Measurements from ENCODE around the gene RPS16.
A peak's percentile ranks its signal among the peaks of the same experiment; 100 is the strongest.

Gene RPS16

GRCh38 chr19:39430675-39431593, 4.8 kb downstream of the RPS16 start:
- no peak overlapping the region for H2AFZ ChIP-seq (ENCODE audit: low read length, unreplicated experiment)
- peaks cover 19% of the 10 kb centered on the region for H3K4me1 ChIP-seq (ENCODE audit: control insufficient read depth, insufficient read depth, low read length, unreplicated experiment)
- H3K27ac ChIP-seq (ENCODE audit: low read depth, low read length), result peak overlapping the region; percentile 19; the same call in 1 of the 2 replicates
- H3K27me3 ChIP-seq (ENCODE audit: insufficient read depth, low read length), result no peaks in the 10 kb centered on the region
- H3K4me3 ChIP-seq (ENCODE audit: low read depth, low read length), result no peak overlapping the region
- peaks cover 25% of the 10 kb centered on the region for H3K79me2 ChIP-seq (ENCODE audit: control insufficient read depth, insufficient read depth, low read length, unreplicated experiment)
- peaks cover 18% of the 10 kb centered on the region; the same call in 1 of the 2 replicates for H3K36me3 ChIP-seq (ENCODE audit: insufficient read depth, low read length)

- peaks cover 9% of the 10 kb centered on the region for H3K4me1 ChIP-seq (ENCODE audit: control insufficient read depth, insufficient read depth, low read length, unreplicated experiment)
- no peak overlapping the region for H2AFZ ChIP-seq (ENCODE audit: low read length, unreplicated experiment)
- peaks cover 7% of the 10 kb centered on the region; the same call in 1 of the 2 replicates for H3K36me3 ChIP-seq (ENCODE audit: insufficient read depth, low read length)
- no peak overlapping the region for H3K4me3 ChIP-seq (ENCODE audit: low read depth, low read length)
- H3K27ac ChIP-seq (ENCODE audit: low read depth, low read length), result peak overlapping the region; percentile 29; the same call in 1 of the 2 replicates
- peaks cover 2% of the 10 kb centered on the region for H3K79me2 ChIP-seq (ENCODE audit: control insufficient read depth, insufficient read depth, low read length, unreplicated experiment)
- H3K27me3 ChIP-seq (ENCODE audit: insufficient read depth, low read length), result no peaks in the 10 kb centered on the region
Observed at GRCh38 chr19:39428283-39429112, 7.3 kb downstream of the RPS16 start.

DNA sequence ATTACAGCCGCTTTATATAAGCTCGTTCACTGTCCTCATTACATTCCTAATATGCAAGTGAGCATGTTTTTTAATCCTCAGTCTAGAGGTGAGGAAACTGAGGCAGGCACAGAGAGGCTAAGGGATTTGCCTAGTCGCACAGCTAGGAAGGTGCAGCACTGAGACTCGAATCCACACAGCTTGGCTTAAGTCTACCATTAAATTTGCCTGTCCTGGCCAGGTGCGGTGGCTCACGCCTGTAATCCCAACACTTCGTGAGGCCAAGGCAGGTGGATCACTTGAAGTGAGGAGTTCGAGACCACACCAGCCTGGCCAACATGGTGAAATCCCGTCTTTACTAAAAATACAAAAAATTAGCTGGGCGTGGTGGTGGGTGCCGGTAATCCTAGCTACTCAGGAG, 8.0 kb downstream of the RPS16 start:
- Histone ChIP-seq H3K36me3 (ENCODE audit: insufficient read depth, low read length) (peaks cover 3% of the 10 kb centered on the region; the same call in 1 of the 2 replicates), H2AFZ (ENCODE audit: low read length, unreplicated experiment) (no peak overlapping the region), H3K79me2 (ENCODE audit: control insufficient read depth, insufficient read depth, low read length, unreplicated experiment) (no peaks in the 10 kb centered on the region), H3K4me1 (ENCODE audit: control insufficient read depth, insufficient read depth, low read length, unreplicated experiment) (peaks cover 8% of the 10 kb centered on the region), H3K4me3 (ENCODE audit: low read depth, low read length) (no peak overlapping the region), H3K27me3 (ENCODE audit: insufficient read depth, low read length) (no peaks in the 10 kb centered on the region), H3K27ac (ENCODE audit: low read depth, low read length) (no peak overlapping the region)

GRCh38 chr19:39426170-39426569, 9.6 kb downstream of the RPS16 start:
- no peak overlapping the region for H3K4me3 ChIP-seq (ENCODE audit: low read depth, low read length)
- H2AFZ ChIP-seq (ENCODE audit: low read length, unreplicated experiment), result no peak overlapping the region
- H3K27me3 ChIP-seq (ENCODE audit: insufficient read depth, low read length), result no peaks in the 10 kb centered on the region
- H3K4me1 ChIP-seq (ENCODE audit: control insufficient read depth, insufficient read depth, low read length, unreplicated experiment), result peaks cover 8% of the 10 kb centered on the region
- H3K27ac ChIP-seq (ENCODE audit: low read depth, low read length), result no peak overlapping the region
- H3K79me2 ChIP-seq (ENCODE audit: control insufficient read depth, insufficient read depth, low read length, unreplicated experiment), result no peaks in the 10 kb centered on the region
- no peaks in the 10 kb centered on the region; the same call in 1 of the 2 replicates for H3K36me3 ChIP-seq (ENCODE audit: insufficient read depth, low read length)

GRCh38 chr19:39425744-39426143, 10.0 kb downstream of the RPS16 start:
- Histone ChIP-seq H2AFZ (ENCODE audit: low read length, unreplicated experiment) (no peak overlapping the region), H3K4me1 (ENCODE audit: control insufficient read depth, insufficient read depth, low read length, unreplicated experiment) (peaks cover 8% of the 10 kb centered on the region), H3K79me2 (ENCODE audit: control insufficient read depth, insufficient read depth, low read length, unreplicated experiment) (no peaks in the 10 kb centered on the region), H3K36me3 (ENCODE audit: insufficient read depth, low read length) (no peaks in the 10 kb centered on the region; the same call in 1 of the 2 replicates), H3K4me3 (ENCODE audit: low read depth, low read length) (no peak overlapping the region), H3K27ac (ENCODE audit: low read depth, low read length) (no peak overlapping the region), H3K27me3 (ENCODE audit: insufficient read depth, low read length) (no peaks in the 10 kb centered on the region)

GRCh38 chr19:39424934-39425333, 10.8 kb downstream of the RPS16 start:
- Histone ChIP-seq H3K27ac (ENCODE audit: low read depth, low read length) (no peak overlapping the region), H3K79me2 (ENCODE audit: control insufficient read depth, insufficient read depth, low read length, unreplicated experiment) (no peaks in the 10 kb centered on the region), H2AFZ (ENCODE audit: low read length, unreplicated experiment) (no peak overlapping the region), H3K36me3 (ENCODE audit: insufficient read depth, low read length) (no peaks in the 10 kb centered on the region; the same call in 1 of the 2 replicates), H3K27me3 (ENCODE audit: insufficient read depth, low read length) (no peaks in the 10 kb centered on the region), H3K4me1 (ENCODE audit: control insufficient read depth, insufficient read depth, low read length, unreplicated experiment) (peaks cover 8% of the 10 kb centered on the region), H3K4me3 (ENCODE audit: low read depth, low read length) (no peak overlapping the region)

DNA sequence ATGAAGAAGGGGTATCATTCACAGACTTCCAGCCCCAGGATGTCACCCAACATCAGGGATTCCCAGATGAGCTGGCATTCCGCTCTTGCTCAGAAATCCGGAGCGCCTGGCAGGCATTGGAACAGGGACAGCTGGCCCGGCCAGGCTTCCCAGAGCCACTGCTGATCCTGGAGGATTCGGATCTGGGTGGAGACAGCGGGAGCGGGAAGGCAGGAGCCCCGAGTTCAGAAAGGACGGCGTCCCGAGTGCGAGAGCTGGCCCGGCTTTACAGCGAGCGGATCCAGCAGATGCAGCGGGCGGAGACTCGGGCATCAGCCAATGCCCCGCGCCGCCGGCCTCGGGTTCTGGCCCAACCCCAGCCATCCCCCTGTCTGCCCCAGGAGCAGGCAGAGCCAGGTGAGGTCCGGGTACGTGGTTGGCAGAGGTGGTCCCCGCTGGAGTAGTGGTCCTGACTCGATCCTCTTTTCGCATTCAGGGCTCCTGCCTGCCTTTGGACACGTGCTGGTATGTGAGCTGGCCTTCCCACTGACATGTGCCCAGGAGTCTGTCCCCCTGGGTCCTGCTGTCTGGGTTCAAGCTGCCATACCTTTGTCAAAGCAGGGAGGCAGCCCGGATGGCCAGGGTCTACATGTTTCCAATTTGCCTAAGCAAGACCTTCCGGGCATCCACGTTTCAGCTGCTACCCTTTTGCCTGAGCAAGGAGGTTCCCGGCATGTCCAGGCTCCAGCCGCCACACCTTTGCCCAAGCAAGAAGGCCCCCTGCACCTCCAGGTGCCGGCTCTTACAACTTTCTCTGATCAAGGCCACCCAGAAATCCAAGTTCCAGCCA, 12.3 kb downstream of the RPS16 start:
- H3K4me1 ChIP-seq (ENCODE audit: control insufficient read depth, insufficient read depth, low read length, unreplicated experiment), result peaks cover 4% of the 10 kb centered on the region
- H3K27ac ChIP-seq (ENCODE audit: low read depth, low read length), result no peak overlapping the region
- H3K4me3 ChIP-seq (ENCODE audit: low read depth, low read length), result no peak overlapping the region
- H3K27me3 ChIP-seq (ENCODE audit: insufficient read depth, low read length), result no peaks in the 10 kb centered on the region
- no peak overlapping the region for H2AFZ ChIP-seq (ENCODE audit: low read length, unreplicated experiment)
- peaks cover 5% of the 10 kb centered on the region; the same call in 1 of the 2 replicates for H3K36me3 ChIP-seq (ENCODE audit: insufficient read depth, low read length)
- no peaks in the 10 kb centered on the region for H3K79me2 ChIP-seq (ENCODE audit: control insufficient read depth, insufficient read depth, low read length, unreplicated experiment)

DNA sequence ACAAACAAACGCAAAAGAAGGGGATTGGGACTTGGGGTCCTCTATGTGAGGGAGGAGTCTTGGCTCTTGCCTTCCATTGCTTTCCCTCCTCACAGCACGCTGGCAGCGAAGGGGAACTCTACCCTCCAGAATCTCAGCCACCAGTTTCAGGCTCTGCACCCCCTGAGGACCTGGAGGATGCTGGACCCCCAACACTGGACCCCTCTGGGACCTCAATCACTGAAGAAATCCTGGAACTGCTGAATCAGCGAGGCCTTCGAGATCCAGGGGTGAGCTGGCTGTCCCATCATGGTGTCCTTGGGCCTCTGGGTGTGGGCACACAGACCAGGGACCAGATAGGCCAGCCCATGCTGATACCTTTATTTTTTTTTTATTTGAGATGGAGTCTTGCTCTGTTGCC, 13.7 kb downstream of the RPS16 start:
- Histone ChIP-seq H3K4me1 (ENCODE audit: control insufficient read depth, insufficient read depth, low read length, unreplicated experiment) (no peaks in the 10 kb centered on the region), H3K79me2 (ENCODE audit: control insufficient read depth, insufficient read depth, low read length, unreplicated experiment) (no peaks in the 10 kb centered on the region), H3K27me3 (ENCODE audit: insufficient read depth, low read length) (no peaks in the 10 kb centered on the region), H3K36me3 (ENCODE audit: insufficient read depth, low read length) (peaks cover 5% of the 10 kb centered on the region; the same call in 1 of the 2 replicates), H3K27ac (ENCODE audit: low read depth, low read length) (no peak overlapping the region), H2AFZ (ENCODE audit: low read length, unreplicated experiment) (no peak overlapping the region), H3K4me3 (ENCODE audit: low read depth, low read length) (no peak overlapping the region)

- Histone ChIP-seq H3K27ac (ENCODE audit: low read depth, low read length) (no peak overlapping the region), H3K4me3 (ENCODE audit: low read depth, low read length) (no peak overlapping the region), H3K4me1 (ENCODE audit: control insufficient read depth, insufficient read depth, low read length, unreplicated experiment) (no peaks in the 10 kb centered on the region), H3K36me3 (ENCODE audit: insufficient read depth, low read length) (peaks cover 5% of the 10 kb centered on the region; the same call in 1 of the 2 replicates), H2AFZ (ENCODE audit: low read length, unreplicated experiment) (no peak overlapping the region), H3K27me3 (ENCODE audit: insufficient read depth, low read length) (no peaks in the 10 kb centered on the region), H3K79me2 (ENCODE audit: control insufficient read depth, insufficient read depth, low read length, unreplicated experiment) (peaks cover 3% of the 10 kb centered on the region)
Observed at GRCh38 chr19:39420769-39421168, 15.0 kb downstream of the RPS16 start.

GRCh38 chr19:39419003-39419402, 16.7 kb downstream of the RPS16 start:
- Histone ChIP-seq H3K4me3 (ENCODE audit: low read depth, low read length) (no peak overlapping the region), H3K79me2 (ENCODE audit: control insufficient read depth, insufficient read depth, low read length, unreplicated experiment) (peaks cover 15% of the 10 kb centered on the region), H3K27me3 (ENCODE audit: insufficient read depth, low read length) (no peaks in the 10 kb centered on the region), H3K36me3 (ENCODE audit: insufficient read depth, low read length) (peaks cover 5% of the 10 kb centered on the region; the same call in 1 of the 2 replicates), H2AFZ (ENCODE audit: low read length, unreplicated experiment) (no peak overlapping the region), H3K4me1 (ENCODE audit: control insufficient read depth, insufficient read depth, low read length, unreplicated experiment) (peaks cover 6% of the 10 kb centered on the region), H3K27ac (ENCODE audit: low read depth, low read length) (no peak overlapping the region)

Data from ACC112 (cell line).